ENCODE data around the gene MGAT5B. TPM values are rescaled to one million over a fixed set of nuclear protein-coding genes. Genes with fewer than 3 reads are reported as not detected.

MGAT5B gene
- total and polyA plus RNA-seq, 2 donors (not counting 1 experiment from before 2014, with no cell fraction given) = 0.15 to 37.8 TPM

DNA sequence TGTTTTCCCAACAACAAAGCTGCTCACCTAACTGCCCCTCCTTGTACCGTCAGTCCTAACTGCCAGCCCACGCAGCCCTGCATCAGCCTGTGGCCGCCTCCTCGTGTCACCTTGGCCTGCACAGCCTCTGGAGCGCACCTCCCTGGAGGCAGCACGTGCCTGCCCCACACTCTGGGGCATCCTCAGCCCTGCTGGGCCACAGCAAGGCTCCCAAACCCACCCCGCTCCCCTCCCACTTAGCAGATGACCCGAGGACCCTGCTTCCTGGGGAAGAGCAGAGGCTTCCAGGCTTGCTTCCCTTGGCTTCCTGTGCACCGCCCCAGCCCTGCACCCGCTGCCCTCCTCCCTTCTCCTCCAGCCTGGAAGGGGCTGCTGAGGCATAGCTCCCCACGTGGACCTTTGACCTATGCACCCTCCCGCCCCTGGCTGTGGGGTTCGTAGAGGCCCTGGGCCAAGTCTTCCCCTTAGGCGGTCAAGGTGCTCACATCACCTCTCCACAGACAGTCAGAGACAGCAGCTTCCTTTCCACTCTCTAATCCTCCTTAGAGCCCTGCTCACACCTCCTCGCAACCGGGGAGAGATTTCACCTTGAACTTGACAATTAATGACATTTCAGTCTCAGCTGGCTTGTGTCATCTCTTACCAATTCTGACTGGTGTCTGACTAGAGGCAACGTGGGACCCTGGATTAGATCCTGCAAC is 115.0 kb downstream of the MGAT5B start:
- intact Hi-C loops (cut with micrococcal nuclease) = no loop called here
- H3K4me1 Mint-ChIP-seq = peaks cover 25% of the 10 kb centered on the region
- Histone ChIP-seq H3K9me3 (ENCODE audit: control extremely low read depth in 1 of 3, control insufficient read depth in 2 of 3, insufficient read depth in 1 of 3, low read length in 2 of 3) (peaks cover 0 to 3% (median 0%) of the 10 kb centered on the region in 3 donors), H3K27me3 (replicated peaks in 1 of 4; ENCODE audit: control extremely low read depth in 1 of 4, control insufficient read depth in 3 of 4, insufficient read depth in 4 of 4, low read length in 3 of 4) (peaks cover 0 to 31% (median 5%) of the 10 kb centered on the region in 4 experiments), H3K4me3 (ENCODE audit: control extremely low read depth in 1 of 5, extremely low read depth in 1 of 5, insufficient read depth in 1 of 5, low read depth in 2 of 5, low read length in 4 of 5) (no peak overlapping the region), H3K79me2 (ENCODE audit: control insufficient read depth, insufficient read depth, low read length) (no peaks in the 10 kb centered on the region), H3K4me1 (ENCODE audit: control insufficient read depth in 2 of 2, insufficient read depth in 2 of 2, low read length in 2 of 2) (peaks cover 24 to 30% of the 10 kb centered on the region in 2 donors), H3K27ac (ENCODE audit: low read length in 2 of 2) (no peak overlapping the region), H2AFZ (ENCODE audit: insufficient read depth, low read depth, low read length, poor library complexity, severe bottlenecking) (no peak overlapping the region), H3K4me2 (replicated peaks; ENCODE audit: low read depth, low read length, poor library complexity, severe bottlenecking) (peak overlapping the region; percentile 33), H4K20me1 (ENCODE audit: control insufficient read depth, insufficient read depth, low read length, poor library complexity, severe bottlenecking) (no peaks in the 10 kb centered on the region), H3K36me3 (replicated peaks in 1 of 2; ENCODE audit: control extremely low read depth in 1 of 2, control insufficient read depth in 1 of 2, extremely low read depth in 1 of 2, insufficient read depth in 2 of 2, low read length in 1 of 2) (no peaks in the 10 kb centered on the region), H3K9ac (ENCODE audit: low read length) (no peak overlapping the region)
- POLR2A ChIA-PET = interaction anchor here (0.8 to 1.4 kb wide), 2 partner anchors 10 to 20 kb away, joined by 3 read pairs; no protein-coding TSS in a partner anchor
- TF ChIP-seq EZH2 (IDR thresholded peaks at IDR 0.05; ENCODE audit: borderline replicate concordance, insufficient read depth, low read depth, low read length, poor library complexity, severe bottlenecking) = no peak
- no peak for TF ChIP-seq CTCF (IDR thresholded peaks at IDR 0.05)
- ATAC-seq (ENCODE audit: low read depth) (peak; percentile 37), DNase-seq (no peak)
- CTCF ChIA-PET = interaction anchor here (2.9 kb wide), 1 partner anchor 10 kb away, joined by 7 read pairs; no protein-coding TSS in a partner anchor
- H3K27ac Mint-ChIP-seq = peak overlapping the region; percentile 37
- peaks cover 24% of the 10 kb centered on the region for H3K27me3 Mint-ChIP-seq
- H3K4me3 Mint-ChIP-seq = peak overlapping the region; percentile 2
- peaks cover 6% of the 10 kb centered on the region for H3K9me3 Mint-ChIP-seq (ENCODE audit: insufficient read depth)
- WGBS (ENCODE audit: insufficient coverage) = 64% methylated on average over 14 of the region's 17 CpGs

DNA sequence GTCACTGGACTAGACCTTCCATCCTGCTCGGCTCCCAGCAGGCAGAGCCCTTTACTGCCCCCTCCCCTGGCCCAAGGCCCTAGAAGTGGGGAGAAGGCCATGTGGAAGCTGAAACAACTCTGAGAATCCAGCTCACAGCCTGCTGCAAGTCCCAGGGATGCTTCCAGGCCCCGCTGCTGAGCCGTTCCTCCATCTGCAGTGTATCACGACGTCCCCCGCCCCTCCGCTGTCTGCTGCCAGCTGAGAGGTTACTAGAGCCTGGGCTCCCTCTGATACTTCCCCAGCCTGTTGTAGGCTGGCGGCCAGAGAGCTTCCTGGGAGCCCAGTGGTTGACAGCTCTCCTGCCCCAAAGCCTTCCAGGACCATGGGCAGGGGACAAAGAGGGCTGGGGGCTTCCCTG is 118.2 kb downstream of the MGAT5B start:
- H3K27me3 Mint-ChIP-seq = peaks cover 25% of the 10 kb centered on the region

More for the DNA sequence above, 118.2 kb downstream of the MGAT5B start:
- Mint-ChIP-seq H3K9me3 (ENCODE audit: insufficient read depth) (no peaks in the 10 kb centered on the region), H3K4me1 (peaks cover 25% of the 10 kb centered on the region), H3K4me3 (no peak overlapping the region), H3K27ac (peak overlapping the region; percentile 32)
- WGBS (ENCODE audit: insufficient coverage) = 85% methylated on average over 8 of the region's 8 CpGs
- Histone ChIP-seq H4K20me1 (ENCODE audit: control insufficient read depth, insufficient read depth, low read length, poor library complexity, severe bottlenecking) (no peaks in the 10 kb centered on the region), H3K4me3 (ENCODE audit: control extremely low read depth in 1 of 5, extremely low read depth in 1 of 5, insufficient read depth in 1 of 5, low read depth in 2 of 5, low read length in 4 of 5) (no peak overlapping the region), H3K9me3 (ENCODE audit: control extremely low read depth in 1 of 3, control insufficient read depth in 2 of 3, insufficient read depth in 1 of 3, low read length in 2 of 3) (no peaks in the 10 kb centered on the region), H3K79me2 (ENCODE audit: control insufficient read depth, insufficient read depth, low read length) (no peaks in the 10 kb centered on the region), H3K36me3 (replicated peaks in 1 of 2; ENCODE audit: control extremely low read depth in 1 of 2, control insufficient read depth in 1 of 2, extremely low read depth in 1 of 2, insufficient read depth in 2 of 2, low read length in 1 of 2) (no peaks in the 10 kb centered on the region), H3K27ac (ENCODE audit: low read length in 2 of 2) (no peak overlapping the region), H3K4me2 (replicated peaks; ENCODE audit: low read depth, low read length, poor library complexity, severe bottlenecking) (no peak overlapping the region), H3K4me1 (ENCODE audit: control insufficient read depth in 2 of 2, insufficient read depth in 2 of 2, low read length in 2 of 2) (peaks cover 24 to 30% of the 10 kb centered on the region in 2 donors), H3K9ac (ENCODE audit: low read length) (no peak overlapping the region), H3K27me3 (replicated peaks in 1 of 4; ENCODE audit: control extremely low read depth in 1 of 4, control insufficient read depth in 3 of 4, insufficient read depth in 4 of 4, low read length in 3 of 4) (peaks cover 0 to 31% (median 5%) of the 10 kb centered on the region in 4 experiments), H2AFZ (ENCODE audit: insufficient read depth, low read depth, low read length, poor library complexity, severe bottlenecking) (no peak overlapping the region)
- DNase-seq (no peak), ATAC-seq (ENCODE audit: low read depth) (no peak)
- ChIA-PET POLR2A (no interaction called here), CTCF (interaction anchor here (0.7 kb wide), 1 partner anchor 11 kb away, joined by 3 read pairs; no protein-coding TSS in a partner anchor)
- intact Hi-C loops (cut with micrococcal nuclease) = no loop called here
- TF ChIP-seq CTCF (IDR thresholded peaks at IDR 0.05) = no peak
- no peak for TF ChIP-seq EZH2 (IDR thresholded peaks at IDR 0.05; ENCODE audit: borderline replicate concordance, insufficient read depth, low read depth, low read length, poor library complexity, severe bottlenecking)

Data from B cell (primary cell).